Neutrophil (primary cell): ENCODE measurements around the gene KIDINS220.

Experiments
- H3K27ac ChIP-seq: fragments of 200-600 bp; sonication (generic); 2 replicates; pipeline ENCODE4 v1.5.1; 2016; ENCODE audit warnings: mild to moderate bottlenecking, moderate library complexity
- H3K27me3 ChIP-seq: fragments of 200-600 bp; sonication (generic); 2 replicates; pipeline ENCODE4 v1.6.0; 2016; ENCODE audit warnings: mild to moderate bottlenecking
- H3K36me3 ChIP-seq: fragments of 200-600 bp; sonication (generic); 2 replicates; pipeline ENCODE4 v1.5.1; 2017
- H3K4me1 ChIP-seq, 2 experiments: fragments of 200-600 bp in 1 of 2; sonication (generic) in 1 of 2; 1 replicate in 1 of 2; 2 replicates in 1 of 2; pipeline versions ENCODE4 v1.5.1 to v1.6.1; 2013 to 2016; ENCODE audit warnings: low read depth in 1 of 2, low read length in 1 of 2, mild to moderate bottlenecking in 1 of 2, moderate library complexity in 1 of 2; ENCODE audit not compliant: control insufficient read depth in 1 of 2, insufficient read depth in 1 of 2
- H3K4me3 ChIP-seq, 2 experiments: fragments of 200-600 bp in 1 of 2; sonication (generic) in 1 of 2; 1 replicate in 1 of 2; 2 replicates in 1 of 2; pipeline ENCODE4 v1.5.1; 2013 to 2016; ENCODE audit warnings: low read depth in 1 of 2, low read length in 1 of 2, mild to moderate bottlenecking in 1 of 2, moderate library complexity in 1 of 2
- H3K9me3 ChIP-seq: fragments of 200-600 bp; sonication (generic); 2 replicates; pipeline ENCODE4 v1.5.1; 2016
- TF ChIP-seq, protein P1 (sequence below): fragments of 200-600 bp; sonication (generic); IDR thresholded peaks from 2 replicates; pipeline ENCODE4 v1.5.1; 2016; ENCODE audit warnings: antibody characterized with exemption

KIDINS220 gene

GRCh38 chr2:8803658-8804379, 33.6 kb downstream of the KIDINS220 start:
- Histone ChIP-seq H3K4me1 (no peaks in the 10 kb centered on the region), H3K36me3 (peaks cover 99% of the 10 kb centered on the region), H3K4me3 (no peak overlapping the region), H3K27me3 (no peaks in the 10 kb centered on the region), H3K27ac (no peak overlapping the region), H3K9me3 (no peaks in the 10 kb centered on the region)
- TF ChIP-seq, protein P1, sequence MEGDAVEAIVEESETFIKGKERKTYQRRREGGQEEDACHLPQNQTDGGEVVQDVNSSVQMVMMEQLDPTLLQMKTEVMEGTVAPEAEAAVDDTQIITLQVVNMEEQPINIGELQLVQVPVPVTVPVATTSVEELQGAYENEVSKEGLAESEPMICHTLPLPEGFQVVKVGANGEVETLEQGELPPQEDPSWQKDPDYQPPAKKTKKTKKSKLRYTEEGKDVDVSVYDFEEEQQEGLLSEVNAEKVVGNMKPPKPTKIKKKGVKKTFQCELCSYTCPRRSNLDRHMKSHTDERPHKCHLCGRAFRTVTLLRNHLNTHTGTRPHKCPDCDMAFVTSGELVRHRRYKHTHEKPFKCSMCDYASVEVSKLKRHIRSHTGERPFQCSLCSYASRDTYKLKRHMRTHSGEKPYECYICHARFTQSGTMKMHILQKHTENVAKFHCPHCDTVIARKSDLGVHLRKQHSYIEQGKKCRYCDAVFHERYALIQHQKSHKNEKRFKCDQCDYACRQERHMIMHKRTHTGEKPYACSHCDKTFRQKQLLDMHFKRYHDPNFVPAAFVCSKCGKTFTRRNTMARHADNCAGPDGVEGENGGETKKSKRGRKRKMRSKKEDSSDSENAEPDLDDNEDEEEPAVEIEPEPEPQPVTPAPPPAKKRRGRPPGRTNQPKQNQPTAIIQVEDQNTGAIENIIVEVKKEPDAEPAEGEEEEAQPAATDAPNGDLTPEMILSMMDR: no peak

DNA sequence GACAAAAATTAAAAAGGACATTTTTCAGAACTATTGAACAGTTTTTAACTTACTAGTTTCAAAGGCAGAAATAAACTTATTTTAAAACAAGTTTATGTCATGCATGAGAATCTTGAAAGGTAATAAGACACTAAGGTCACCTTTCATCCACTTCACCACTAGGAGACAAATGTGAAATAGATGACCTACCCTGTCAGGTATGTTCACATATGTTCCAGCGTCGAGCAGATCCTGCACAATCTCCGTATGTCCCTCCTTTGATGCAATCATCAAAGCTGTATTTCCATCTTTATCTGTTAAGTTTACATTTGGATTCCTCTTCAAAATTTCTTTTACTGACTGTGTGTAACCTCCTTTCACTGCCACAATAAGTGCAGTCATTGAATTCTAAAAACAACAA, 34.7 kb downstream of the KIDINS220 start:
- no peak overlapping the region for H3K4me3 ChIP-seq
- H3K27ac ChIP-seq: no peak overlapping the region
- H3K4me1 ChIP-seq: no peaks in the 10 kb centered on the region
- H3K36me3 ChIP-seq: peaks cover 99% of the 10 kb centered on the region
- no peaks in the 10 kb centered on the region for H3K9me3 ChIP-seq
- TF ChIP-seq, protein P1: no peak
- H3K27me3 ChIP-seq: no peaks in the 10 kb centered on the region

GRCh38 chr2:8800821-8801220, 36.6 kb downstream of the KIDINS220 start:
- Histone ChIP-seq H3K4me1 (no peaks in the 10 kb centered on the region), H3K36me3 (peaks cover 99% of the 10 kb centered on the region), H3K27me3 (no peaks in the 10 kb centered on the region), H3K4me3 (no peak overlapping the region), H3K9me3 (no peaks in the 10 kb centered on the region), H3K27ac (no peak overlapping the region)
- TF ChIP-seq, protein P1: no peak

DNA sequence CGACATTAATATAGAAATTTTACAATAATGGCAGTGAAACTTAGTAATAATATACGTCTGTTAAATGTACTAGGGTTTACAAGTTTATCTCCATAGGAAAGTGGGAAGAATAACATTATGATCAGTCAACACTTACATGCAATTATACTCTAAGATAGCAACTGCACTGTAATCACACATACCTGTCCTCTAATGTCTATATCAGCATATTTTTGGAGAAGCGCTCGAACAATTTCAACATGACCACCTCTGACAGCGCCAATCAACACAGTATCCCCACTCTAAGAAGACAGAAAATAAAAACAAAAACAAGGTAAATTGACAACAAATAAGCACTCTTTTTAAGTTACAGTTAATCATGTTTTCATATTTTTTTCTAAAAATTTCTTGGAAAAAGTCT, 37.2 kb downstream of the KIDINS220 start:
- Histone ChIP-seq H3K36me3 (peaks cover 99% of the 10 kb centered on the region), H3K4me3 (no peak overlapping the region), H3K4me1 (no peaks in the 10 kb centered on the region), H3K27me3 (no peaks in the 10 kb centered on the region), H3K27ac (no peak overlapping the region), H3K9me3 (no peaks in the 10 kb centered on the region)
- TF ChIP-seq, protein P1: no peak

GRCh38 chr2:8799004-8799403, 38.4 kb downstream of the KIDINS220 start:
- H3K4me3 ChIP-seq: no peak overlapping the region
- no peak overlapping the region for H3K27ac ChIP-seq
- H3K4me1 ChIP-seq: no peaks in the 10 kb centered on the region
- TF ChIP-seq, protein P1: no peak
- H3K27me3 ChIP-seq: no peaks in the 10 kb centered on the region
- H3K9me3 ChIP-seq: no peaks in the 10 kb centered on the region
- H3K36me3 ChIP-seq: peaks cover 99% of the 10 kb centered on the region
